HUES48 (cell line): ENCODE data around the gene ZNF679.
"Not testable (repeated sequence)": the region's sequence is repeated elsewhere in the genome, so short reads cannot be mapped to it uniquely, and the experiment has no call there.

Experiments used
- H3K27ac ChIP-seq: one replicate; pipeline ENCODE4 v1.7.0; 2013; ENCODE audit warnings: low read depth, low read length, inconsistent platforms
- H3K27me3 ChIP-seq: 2 replicates; pipeline ENCODE4 v1.6.1; 2013; ENCODE audit warnings: mild to moderate bottlenecking, low read length; ENCODE audit not compliant: control insufficient read depth, insufficient read depth
- H3K36me3 ChIP-seq: 2 replicates; pipeline ENCODE4 v1.6.1; 2013; ENCODE audit warnings: low read length; ENCODE audit not compliant: control insufficient read depth, insufficient read depth
- H3K4me1 ChIP-seq: 2 replicates; pipeline ENCODE4 v1.6.1; 2013; ENCODE audit warnings: mild to moderate bottlenecking, low read length; ENCODE audit not compliant: control insufficient read depth, insufficient read depth
- H3K4me3 ChIP-seq: 2 replicates; pipeline ENCODE4 v1.5.1; 2013; ENCODE audit warnings: mild to moderate bottlenecking, low read depth, low read length
- H3K9ac ChIP-seq: 2 replicates; pipeline ENCODE4 v1.6.1; 2013; ENCODE audit warnings: mild to moderate bottlenecking, low read depth, low read length, moderate library complexity
- H3K9me3 ChIP-seq: 2 replicates; pipeline ENCODE4 v1.6.1; 2013; ENCODE audit warnings: low read length; ENCODE audit not compliant: control insufficient read depth, insufficient read depth

The ZNF679 gene

GRCh38 chr7:64312826-64313225 is 84.6 kb downstream of the ZNF679 start:
- Histone ChIP-seq H3K4me3 (no peak overlapping the region), H3K27me3 (no peaks in the 10 kb centered on the region), H3K9me3 (peaks cover 57% of the 10 kb centered on the region), H3K4me1 (no peaks in the 10 kb centered on the region), H3K9ac (no peak overlapping the region), H3K27ac (no peak overlapping the region), H3K36me3 (no peaks in the 10 kb centered on the region)

GRCh38 chr7:64313740-64314491 is 85.6 kb downstream of the ZNF679 start, which contains the start of gene ZNF736:
Gene ZNF736 (plus strand): TSS chr7:64313961. CDS start chr7:64314151, 190 bp downstream.
- Histone ChIP-seq H3K27me3 (no peaks in the 10 kb centered on the region), H3K27ac (no peak within 1 kb of the TSS), H3K9ac (peak within 1 kb of the TSS; percentile 94), H3K4me3 (peak within 1 kb of the TSS; percentile 95), H3K9me3 (peaks cover 62% of the 10 kb centered on the region), H3K4me1 (no peaks in the 10 kb centered on the region), H3K36me3 (no peaks in the 10 kb centered on the region)

- peak overlapping the region; percentile 95 for H3K4me3 ChIP-seq
- H3K27me3 ChIP-seq = no peaks in the 10 kb centered on the region
- peak overlapping the region; percentile 94 for H3K9ac ChIP-seq
- no peaks in the 10 kb centered on the region for H3K4me1 ChIP-seq
- H3K36me3 ChIP-seq = no peaks in the 10 kb centered on the region
- no peak overlapping the region for H3K27ac ChIP-seq
- peaks cover 61% of the 10 kb centered on the region for H3K9me3 ChIP-seq
Observed at GRCh38 chr7:64314566-64314965, 86.3 kb downstream of the ZNF679 start.

DNA sequence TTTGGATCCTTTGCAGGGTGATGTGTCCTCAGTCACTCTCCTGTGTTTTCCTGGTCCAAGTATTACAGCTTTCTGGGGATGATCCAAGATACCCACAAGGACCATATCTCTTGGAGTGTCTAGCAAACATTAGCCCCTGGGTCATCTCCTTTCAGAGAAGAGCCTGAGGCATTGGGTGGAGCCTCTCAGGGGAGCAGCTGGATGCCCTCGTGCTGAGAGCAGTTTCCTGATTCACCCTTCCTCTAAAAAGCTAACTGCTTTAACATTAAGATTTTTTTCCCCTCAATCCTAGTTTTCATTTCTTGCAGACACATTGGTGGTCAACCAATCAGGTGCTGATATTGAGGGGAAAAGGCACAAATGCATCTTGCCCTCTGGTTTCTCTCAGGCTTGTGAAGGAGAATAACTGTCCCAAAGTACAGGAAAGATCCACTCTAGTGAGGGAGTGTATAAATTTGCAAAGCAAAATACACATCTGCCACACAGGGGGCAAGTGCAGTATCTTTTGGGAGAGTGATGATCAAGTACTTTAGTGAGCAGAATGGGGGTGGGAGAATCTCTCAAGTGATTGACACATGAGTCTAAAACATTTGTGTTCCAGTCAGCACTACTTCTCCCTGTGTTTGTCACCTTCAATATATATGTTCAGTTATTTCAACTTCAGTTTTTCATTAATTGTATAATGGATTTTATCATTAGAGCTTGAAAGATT is 87.9 kb downstream of the ZNF679 start:
- not testable (repeated sequence) for H3K4me3 ChIP-seq, H3K4me1 ChIP-seq, H3K36me3 ChIP-seq, H3K27me3 ChIP-seq, H3K9ac ChIP-seq, H3K27ac ChIP-seq
- H3K9me3 ChIP-seq = peaks cover 62% of the 10 kb centered on the region
